HG02840 (cell line): ENCODE results near the gene ZNF786.
"Not testable (repeated sequence)": the region's sequence is repeated elsewhere in the genome, so short reads cannot be mapped to it uniquely, and the experiment has no call there.

Source experiments
- ATAC-seq: cut with Tn5 transposase; IDR thresholded peaks from one replicate; pipeline ENCODE4 v1.9.1; 2021; ENCODE audit warnings: mild to moderate bottlenecking, moderate library complexity, moderate number of reproducible peaks; ENCODE audit not compliant: unreplicated experiment, low FRiP score

Gene ZNF786

DNA sequence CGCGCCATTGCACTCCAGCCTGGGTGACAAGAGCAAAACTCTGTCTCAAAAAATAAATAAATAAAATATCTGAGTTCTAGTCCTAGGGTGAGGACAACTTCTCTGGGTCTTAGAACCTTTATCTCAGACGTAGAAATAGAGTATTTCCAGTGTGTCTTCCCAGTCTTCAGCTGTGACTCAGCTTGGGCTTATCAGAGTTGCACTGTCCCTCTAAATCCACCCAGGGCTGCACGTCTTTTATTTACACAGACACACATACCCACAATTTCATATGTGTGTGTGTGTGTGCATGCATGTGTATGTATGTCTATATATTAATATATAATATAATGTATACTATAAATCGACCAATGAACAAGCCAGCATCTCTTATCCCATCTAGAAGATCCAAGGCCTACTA lies 49.2 kb downstream of the ZNF786 start:
- ATAC-seq, result no peak

DNA sequence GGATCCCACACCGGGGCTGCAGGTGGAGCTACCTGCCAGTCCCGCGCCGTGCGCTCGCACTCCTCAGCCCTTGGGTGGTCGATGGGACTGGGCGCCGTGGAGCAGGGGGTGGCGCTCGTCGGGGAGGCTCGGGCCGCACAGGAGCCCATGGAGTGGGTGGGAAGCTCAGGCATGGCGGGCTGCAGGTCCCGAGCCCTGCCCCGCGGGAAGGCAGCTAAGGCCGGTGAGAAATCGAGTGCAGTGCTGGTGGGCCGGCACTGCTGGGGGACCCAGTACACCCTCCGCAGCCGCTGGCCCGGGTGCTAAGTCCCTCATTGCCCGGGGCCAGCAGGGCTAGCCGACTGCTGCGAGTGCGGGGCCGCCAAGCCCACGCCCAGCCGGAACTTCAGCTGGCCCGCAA lies 51.9 kb downstream of the ZNF786 start:
- ATAC-seq, result not testable (repeated sequence)

DNA sequence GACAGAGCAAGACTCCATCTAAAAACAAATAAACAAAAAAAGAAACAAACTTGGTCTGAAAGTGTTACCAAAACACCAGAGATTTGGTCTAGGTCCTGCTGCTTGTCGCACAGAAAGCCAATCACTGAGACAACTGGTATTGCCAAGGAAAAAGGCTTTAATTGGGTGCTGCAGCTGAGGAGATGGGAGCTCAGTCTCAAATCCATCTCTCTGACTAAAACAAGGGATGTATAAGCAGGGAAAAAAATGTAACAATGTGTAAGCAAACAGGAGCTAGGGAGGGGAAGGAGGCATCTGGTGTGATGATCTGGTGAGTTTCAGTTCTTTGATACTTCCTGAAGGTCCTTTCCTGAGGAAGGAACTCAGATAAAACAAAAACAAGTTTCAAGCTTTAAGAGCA lies 53.8 kb downstream of the ZNF786 start:
- no peak for ATAC-seq

DNA sequence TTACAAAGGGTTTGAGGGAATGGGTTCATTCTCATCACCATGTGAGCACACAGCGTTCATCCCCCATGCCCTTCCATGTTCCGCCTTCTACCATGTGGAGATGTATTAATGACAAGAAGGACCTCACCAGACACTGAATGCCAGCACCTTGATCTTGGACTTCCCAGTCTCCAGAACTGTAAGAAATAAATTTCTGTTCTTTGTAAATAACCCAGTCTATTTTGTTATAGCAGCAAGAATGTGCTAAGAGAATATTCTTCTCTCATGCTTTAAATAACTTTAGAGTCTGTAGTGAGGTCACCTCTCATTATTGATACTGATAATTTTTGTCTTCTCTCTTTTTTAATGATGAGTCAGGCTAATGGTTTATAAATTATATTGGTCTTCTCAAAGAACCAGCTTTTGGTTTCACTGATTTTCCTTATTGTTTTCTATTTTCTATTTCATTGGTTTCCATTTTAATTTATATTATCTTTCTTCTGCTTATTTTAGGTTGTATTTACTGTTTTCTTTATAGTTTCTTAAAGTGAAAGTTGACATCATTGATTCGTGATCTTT lies 59.1 kb downstream of the ZNF786 start:
- ATAC-seq, result no peak

DNA sequence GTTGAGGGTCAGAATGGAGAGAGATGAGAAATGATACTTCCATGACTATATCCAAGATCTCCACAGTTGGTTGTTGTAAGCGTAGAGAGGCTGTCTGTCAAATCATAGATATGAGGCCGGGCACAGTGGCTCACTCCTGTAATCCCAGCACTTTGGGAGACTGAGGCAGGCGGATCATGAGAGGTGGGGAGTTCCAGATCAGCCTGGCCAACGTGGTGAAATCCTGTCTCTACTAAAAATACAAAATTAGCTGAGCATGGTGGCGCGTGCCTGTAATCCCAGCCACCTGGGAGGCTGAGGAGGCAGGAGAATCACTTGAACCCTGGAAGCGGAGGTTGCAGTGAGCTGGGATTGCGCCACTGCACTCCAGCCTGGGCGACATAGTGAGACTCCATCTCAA lies 60.1 kb downstream of the ZNF786 start:
- not testable (repeated sequence) for ATAC-seq

DNA sequence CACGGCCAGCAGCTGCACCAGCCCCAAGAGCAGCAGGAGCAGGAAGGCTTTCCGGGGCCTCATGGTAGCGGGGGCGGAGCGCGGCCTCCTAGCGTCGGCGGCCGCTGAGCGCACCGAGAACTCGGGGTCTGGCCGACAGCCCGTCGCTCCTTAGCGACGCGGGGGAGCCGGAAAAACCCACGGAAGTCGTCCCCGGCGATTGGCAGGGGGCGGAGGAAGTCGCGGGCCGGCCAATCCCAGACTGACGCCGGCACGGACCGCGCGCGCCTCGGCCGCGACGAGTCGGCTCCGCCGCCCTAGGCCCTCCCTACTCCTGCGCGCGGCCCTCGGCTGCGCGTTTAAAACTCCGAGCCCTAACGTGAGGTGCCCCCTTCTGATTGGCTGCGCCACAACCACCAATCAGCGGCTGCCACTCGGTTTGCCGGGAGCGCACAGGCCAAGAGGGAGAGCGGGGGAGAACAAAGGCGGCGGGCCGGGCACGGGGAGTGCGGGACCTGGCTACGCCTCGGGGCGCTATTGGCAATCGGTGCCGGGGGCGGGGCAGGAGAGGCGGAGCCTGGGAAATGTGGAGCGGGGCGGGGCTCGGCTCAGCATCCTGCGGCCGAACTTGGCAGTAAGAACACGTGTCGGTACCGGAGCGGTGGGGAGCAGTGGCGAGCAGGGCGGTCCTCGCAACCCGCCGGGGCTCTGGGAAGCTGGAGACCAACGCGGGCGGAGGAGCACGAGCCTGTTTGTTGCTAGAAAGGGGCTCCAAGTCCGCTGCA lies 62.0 kb downstream of the ZNF786 start, which contains the start of gene PDIA4:
PDIA4 (minus strand) TSS at position 160 of the 764 bp plus-strand sequence; CDS start at position 63, 97 bp downstream.
- ATAC-seq, result peak; percentile 96

DNA sequence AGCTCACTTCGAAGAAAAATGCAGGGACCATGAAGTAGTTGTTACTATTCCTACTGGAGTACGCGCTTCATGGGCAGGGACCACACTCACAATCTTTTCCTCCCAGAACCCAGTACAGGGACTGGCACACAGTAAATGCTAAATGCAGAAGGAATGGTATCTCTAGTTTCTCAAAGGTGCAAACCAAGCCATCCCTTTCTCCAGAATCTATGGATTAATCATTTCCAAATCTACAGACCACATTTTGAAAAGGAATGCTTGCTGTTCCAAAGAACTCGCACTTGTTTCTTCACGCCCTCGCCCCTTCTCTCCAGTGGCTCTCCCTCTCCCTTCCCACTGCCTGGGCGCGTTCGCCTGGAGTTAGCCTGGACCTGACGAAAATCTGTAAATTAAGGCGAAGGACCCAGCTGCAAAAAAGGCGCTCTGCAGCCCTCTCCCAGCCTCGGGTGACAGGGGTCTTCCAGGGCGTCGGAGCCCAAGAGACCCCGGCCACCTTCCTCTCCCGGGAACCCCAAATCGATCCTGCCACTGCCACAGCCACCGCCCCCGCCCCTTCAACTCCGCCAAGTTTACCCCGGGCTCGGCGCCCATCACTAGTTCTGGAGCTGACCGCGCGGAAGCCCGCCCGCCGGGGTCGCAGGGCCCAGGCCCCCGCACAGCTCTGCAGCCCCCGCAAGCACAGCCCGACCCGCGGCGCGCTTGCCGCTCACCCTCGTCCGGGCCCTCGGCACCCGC lies 62.7 kb downstream of the ZNF786 start:
- no peak for ATAC-seq

- no peak for ATAC-seq
Observed at GRCh38 chr7:149027055-149027454, 63.5 kb downstream of the ZNF786 start.

DNA sequence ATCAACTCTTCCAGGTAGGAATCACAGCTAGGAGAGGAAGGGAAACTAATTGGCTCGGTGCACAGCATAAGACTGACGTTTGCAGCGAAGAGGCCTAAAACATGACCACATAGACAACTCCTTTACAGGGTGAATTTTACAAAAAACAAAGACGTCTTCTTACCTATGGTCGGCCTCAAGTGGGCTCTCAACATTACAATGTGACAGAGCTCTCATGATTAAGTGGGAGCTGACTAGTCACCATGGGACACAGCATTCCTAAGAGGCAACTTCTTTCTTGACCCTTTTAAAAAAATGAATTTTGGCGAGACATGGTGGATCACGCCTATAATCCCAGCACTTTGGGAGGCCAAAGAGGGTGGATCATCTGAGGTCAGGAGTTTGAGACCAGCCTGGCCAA lies 66.9 kb downstream of the ZNF786 start:
- no peak for ATAC-seq

GRCh38 chr7:149022756-149023360 lies 67.7 kb downstream of the ZNF786 start:
- no peak for ATAC-seq

- no peak for ATAC-seq
Observed at GRCh38 chr7:149021725-149022062, 68.8 kb downstream of the ZNF786 start.

DNA sequence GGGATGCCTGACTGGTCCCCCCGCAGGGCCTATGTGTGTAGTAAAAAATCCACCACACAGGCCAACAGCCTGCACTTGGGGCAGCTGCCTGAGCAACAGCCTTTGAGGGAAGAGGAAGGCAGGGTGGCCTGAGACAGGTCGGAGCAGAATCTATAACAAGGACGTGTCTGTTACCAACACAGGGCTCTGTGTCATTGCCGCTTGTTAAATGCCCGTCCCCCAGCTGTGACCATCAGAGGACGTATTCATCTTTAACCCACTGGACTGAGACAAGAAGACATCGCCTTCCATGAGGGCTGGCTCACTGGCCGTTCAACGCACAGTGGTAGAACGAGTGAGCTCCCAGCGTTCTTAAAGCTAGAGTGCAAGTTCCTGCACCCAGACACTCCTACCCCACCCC lies 70.0 kb downstream of the ZNF786 start:
- ATAC-seq, result no peak
